Kidney tubule cell (primary cell): ENCODE results near the gene MGME1.
A peak's percentile ranks its signal among the peaks of the same experiment; 100 is the strongest.
"Not testable (repeated sequence)": the region's sequence is repeated elsewhere in the genome, so short reads cannot be mapped to it uniquely, and the experiment has no call there.

Source experiments
- DNase-seq: peaks from one replicate; pipeline ENCODE4 v3.0.0-alpha.2; 2018; ENCODE audit warnings: low spot score

MGME1 gene

DNA sequence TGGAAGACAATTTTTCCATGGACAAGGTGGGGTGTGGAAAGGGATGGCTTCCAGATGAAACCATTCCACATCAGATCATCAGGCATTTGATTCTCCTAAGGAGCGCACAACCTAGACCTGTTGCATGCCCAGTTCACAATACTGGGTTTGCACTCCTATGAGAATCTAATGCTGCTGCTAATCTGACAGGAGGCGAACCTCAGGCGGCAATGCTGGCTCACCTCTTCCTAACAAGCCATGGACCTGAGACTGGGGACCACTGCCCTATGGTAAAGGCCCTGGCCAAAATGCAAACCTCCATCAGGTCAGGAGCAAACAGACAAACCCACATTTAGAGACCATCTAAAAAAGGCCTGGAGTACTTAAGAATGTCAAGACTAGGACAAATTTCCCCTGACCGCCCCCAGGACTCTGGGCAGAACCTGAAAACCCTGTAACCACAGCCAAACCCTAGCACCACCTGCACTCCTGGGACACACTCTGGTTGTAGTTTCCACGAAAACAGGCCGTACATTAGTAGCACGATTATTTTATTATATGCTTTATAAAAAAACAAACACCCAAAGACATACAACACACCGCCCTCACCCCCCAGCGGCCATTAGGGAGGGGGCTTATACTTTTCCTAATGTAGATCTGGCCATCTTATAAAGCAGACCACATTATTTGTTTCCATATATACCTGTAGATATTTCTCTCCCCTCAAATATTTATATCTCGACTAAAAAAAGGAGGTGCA, 27.6 kb upstream of the MGME1 start:
- DNase-seq: no peak

DNA sequence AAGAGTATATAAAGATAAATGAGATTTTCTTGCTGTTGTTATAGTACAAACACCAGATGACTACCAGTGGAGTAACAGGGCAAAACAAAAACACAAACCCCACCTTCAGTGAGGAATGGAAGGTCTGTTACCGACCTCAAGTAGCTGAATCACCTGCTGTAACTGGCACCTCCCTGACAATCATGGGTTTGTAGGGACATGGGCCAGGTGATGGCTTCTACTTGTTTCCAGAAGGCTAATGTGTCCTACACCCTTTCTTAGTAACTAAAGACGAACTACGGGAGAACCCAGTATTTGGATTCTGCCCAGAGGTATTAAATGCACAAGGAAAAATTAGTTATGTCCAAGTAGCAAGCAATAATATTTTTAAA, 27.0 kb upstream of the MGME1 start:
- DNase-seq: no peak

- no peak for DNase-seq
Measured at GRCh38 chr20:17943343-17943742, 25.5 kb upstream of the MGME1 start.

DNA sequence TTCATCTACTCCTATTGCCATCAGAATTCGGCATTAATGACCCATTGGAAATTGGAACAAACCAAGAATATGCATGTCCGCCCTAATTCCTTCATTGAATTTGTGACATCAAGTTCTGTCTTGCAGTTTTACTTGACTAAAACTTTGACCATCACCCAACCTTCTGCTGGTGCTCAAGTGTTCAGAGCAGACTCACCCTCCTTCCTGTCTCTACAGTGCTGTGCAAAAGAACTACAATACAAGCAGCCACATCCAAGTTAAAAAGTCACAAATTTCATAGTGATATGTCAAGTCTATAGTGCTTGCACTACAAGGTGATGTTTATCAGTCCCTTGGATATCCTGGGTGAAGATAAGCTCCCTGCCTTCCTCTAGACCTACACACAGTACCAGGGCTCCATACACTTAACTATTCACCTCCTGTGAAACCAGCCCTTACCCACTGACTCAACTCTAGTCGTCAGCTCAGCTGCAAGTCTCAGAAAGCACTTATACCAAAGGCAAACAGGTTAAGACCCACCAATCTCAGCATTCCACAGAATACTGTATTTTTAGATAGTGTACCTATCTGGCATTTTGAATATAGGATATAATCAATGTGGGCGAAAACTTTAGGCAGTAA, 23.9 kb upstream of the MGME1 start:
- DNase-seq: no peak

DNA sequence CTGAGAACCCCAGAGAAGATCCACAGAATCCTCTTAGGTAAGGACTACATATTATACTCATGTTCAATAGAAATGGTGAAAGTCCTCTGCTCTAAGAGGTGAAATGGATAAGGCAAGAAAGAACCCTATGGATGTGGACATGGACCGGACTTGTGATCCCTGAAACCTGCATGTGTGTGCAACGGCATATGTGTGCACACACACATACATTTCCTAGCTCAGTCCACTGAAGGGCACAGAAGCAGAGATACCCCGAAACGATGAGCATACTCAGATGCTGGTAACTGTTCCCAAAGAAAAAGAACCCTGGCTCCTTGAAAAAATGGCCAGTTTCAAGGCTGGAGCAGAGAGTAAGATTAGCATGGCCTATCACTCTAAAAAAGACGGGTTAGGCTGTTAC, 22.8 kb upstream of the MGME1 start:
- no peak for DNase-seq

- no peak for DNase-seq
Measured at GRCh38 chr20:17946572-17947473, 22.0 kb upstream of the MGME1 start.

- no peak for DNase-seq
Measured at GRCh38 chr20:17947474-17947815, 21.4 kb upstream of the MGME1 start.

DNA sequence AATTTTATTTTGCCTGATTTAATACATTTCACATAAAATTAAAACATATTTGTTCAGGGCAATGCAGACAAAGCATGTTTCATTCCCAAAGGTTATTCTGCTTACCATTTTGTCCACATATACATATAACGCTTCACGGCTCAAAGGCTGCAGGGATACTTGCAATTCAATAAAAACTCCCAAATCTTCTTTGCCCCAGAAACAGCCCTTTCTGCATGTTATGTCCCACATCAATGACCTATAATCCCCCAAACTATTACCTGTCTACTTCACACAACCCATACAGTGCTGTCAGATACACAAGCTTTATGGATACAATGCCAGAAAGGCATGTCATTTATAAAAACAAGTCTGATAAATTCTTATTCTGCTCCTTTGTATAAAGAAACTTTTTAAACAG, 20.4 kb upstream of the MGME1 start:
- no peak for DNase-seq

- no peak for DNase-seq
Measured at GRCh38 chr20:17949899-17950298, 18.9 kb upstream of the MGME1 start.

DNA sequence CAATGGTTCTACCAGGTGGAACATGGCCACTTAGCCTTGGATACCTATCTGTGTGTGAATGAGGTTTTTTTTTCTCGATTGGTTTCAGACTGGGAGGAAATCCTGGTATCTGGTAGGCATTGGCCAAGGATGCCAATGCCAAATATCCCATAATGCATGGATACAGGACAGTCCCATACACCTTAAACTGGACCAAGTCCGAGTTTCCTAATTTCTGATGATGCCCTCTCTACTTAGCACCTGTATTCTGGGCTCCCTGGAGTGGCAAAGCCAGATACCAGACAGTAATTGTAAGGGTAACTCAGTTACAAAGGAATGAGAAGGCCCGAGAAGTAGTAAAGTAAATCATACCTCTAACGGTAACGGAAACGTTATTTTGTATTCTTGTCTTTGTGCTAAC, 18.1 kb upstream of the MGME1 start:
- no peak for DNase-seq

DNA sequence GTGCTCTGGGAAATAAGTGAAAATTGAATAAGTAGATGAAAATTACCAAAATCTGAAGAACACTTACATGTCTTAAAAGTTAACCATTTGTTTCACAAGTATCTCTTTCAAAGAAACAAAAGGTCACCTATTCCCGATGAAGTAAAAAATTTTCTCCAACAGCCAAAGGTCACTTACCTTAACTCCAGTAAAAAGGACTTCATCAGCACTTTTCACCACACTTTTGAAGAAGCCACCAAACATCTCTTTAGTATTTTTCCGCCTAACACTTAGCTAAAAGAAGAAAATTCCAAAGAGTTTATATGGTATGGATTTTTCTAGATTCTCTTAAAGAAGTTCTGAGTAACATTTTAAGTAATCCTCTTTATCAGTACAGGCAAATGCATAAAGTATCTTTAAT, 17.5 kb upstream of the MGME1 start:
- no peak for DNase-seq

- no peak for DNase-seq
Measured at GRCh38 chr20:17952692-17953684, 15.8 kb upstream of the MGME1 start.

- no peak for DNase-seq
Measured at GRCh38 chr20:17953935-17954334, 14.9 kb upstream of the MGME1 start.

GRCh38 chr20:17955302-17955701, 13.5 kb upstream of the MGME1 start:
- no peak for DNase-seq

DNA sequence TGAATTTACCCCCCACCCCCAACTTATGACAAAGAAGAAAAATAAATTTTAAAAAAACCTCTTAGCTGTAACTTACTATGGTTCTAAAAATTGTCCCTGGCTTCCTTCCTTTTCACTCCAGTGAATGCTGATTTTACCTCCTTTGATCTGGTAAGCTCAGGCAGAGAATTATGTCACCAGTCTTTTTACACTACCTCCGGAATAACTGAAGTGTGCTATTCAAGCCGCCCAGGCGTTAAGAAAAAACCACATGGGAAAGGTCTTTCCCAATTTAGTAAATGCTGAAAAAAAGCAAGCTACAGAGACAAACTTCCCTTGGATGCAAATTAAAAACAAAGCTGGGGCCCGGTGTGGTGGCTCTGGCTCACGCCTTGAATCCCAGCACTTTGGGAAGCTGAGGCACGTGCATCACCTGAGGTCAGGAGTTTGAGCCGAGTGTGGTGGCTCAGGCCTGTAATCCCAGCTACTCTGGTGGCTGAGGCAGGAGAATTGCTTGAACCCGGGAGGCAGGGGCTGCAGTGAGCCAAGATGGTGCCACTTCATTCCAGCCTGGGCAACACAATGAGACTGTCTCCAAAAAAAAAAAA, 12.6 kb upstream of the MGME1 start:
- peak; percentile 63 for DNase-seq

- no peak for DNase-seq
Measured at GRCh38 chr20:17957505-17958363, 11.1 kb upstream of the MGME1 start.

GRCh38 chr20:17958373-17959256, 10.2 kb upstream of the MGME1 start:
- no peak for DNase-seq

- DNase-seq: no peak
Measured at GRCh38 chr20:17959257-17959627, 9.6 kb upstream of the MGME1 start.

DNA sequence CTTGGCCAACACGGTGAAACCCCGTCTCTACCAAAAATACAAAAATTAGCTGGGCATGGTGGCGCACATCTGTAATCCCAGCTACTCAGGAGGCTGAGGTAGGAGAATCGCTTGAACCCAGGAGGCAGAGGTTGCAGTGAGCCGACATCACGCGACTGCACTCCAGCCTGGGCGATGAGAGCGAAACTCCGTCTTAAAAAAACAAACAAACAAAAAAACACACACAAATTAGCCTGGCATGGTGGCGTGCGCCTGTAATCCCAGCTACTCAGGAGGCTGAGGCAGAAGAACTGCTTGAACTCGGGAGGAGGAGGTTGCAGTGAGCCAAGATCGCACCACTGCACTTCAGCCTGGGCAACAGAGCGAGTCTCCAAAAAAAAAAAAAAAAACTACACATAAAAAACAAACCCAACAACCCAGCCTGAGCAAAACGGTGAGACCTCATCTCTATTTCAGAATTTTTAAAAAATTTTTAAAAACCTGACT, 8.4 kb upstream of the MGME1 start:
- not testable (repeated sequence) for DNase-seq
